ENCODE results near the gene MVK. TPM values are rescaled to one million over a fixed set of nuclear protein-coding genes. Genes with fewer than 3 reads are reported as not detected.

The MVK gene
- total RNA-seq, 2 donors from 2014 or later = 11.5 to 16.0 TPM

DNA sequence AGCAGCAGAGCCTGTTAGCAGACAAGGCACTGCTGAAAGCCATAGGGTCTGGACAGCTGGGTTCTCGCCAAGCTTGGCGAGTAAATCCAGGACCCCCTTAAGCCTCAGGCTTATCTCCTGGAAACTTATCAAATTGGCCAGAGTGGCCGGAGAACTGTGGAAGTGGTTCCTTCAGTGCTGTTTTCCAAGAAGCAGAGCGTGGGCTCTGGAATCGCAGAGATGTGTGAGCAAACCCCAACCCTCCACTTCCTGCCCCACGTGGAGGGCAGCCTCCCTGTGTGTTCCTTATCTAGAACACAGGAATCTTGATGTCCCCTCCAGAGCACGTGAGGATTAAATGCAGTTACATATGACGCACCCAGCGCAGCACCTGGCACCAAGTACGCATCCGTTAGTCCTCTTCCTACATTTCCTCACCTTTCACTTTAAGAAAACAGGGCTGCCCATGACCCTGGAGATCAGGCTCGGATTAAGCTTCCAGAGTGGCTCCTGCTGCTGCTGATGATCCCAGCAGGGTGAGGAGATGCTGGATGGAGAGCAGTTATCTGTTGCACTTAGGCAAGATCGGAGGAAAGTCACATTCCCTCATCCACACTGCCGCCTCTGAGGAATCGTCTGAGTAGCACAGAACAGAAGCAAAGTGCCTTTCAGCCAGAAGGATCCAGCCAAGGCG is 35.3 kb upstream of the MVK start:
- Mint-ChIP-seq H3K4me1 (ENCODE audit: low read depth) (no peaks in the 10 kb centered on the region), H3K27me3 (ENCODE audit: low read depth) (no peaks in the 10 kb centered on the region), H3K36me3 (ENCODE audit: insufficient read depth in 2 of 2) (no peaks in the 10 kb centered on the region), H3K9me3 (no peaks in the 10 kb centered on the region), H3K27ac (no peak overlapping the region), H3K4me3 (no peak overlapping the region)
- ATAC-seq (replicated peaks in 1 of 2) (no peak), DNase-seq (no peak)

- no peaks in the 10 kb centered on the region for H3K27me3 Mint-ChIP-seq (ENCODE audit: low read depth)
- ATAC-seq (replicated peaks in 1 of 2) = no peak
- H3K4me1 Mint-ChIP-seq (ENCODE audit: low read depth) = no peaks in the 10 kb centered on the region
- no peak overlapping the region for H3K4me3 Mint-ChIP-seq
- no peak for DNase-seq
- no peaks in the 10 kb centered on the region for H3K9me3 Mint-ChIP-seq
- H3K27ac Mint-ChIP-seq = no peak overlapping the region
- no peaks in the 10 kb centered on the region for H3K36me3 Mint-ChIP-seq (ENCODE audit: insufficient read depth in 2 of 2)
Observed at GRCh38 chr12:109539508-109539907, 34.1 kb upstream of the MVK start.

DNA sequence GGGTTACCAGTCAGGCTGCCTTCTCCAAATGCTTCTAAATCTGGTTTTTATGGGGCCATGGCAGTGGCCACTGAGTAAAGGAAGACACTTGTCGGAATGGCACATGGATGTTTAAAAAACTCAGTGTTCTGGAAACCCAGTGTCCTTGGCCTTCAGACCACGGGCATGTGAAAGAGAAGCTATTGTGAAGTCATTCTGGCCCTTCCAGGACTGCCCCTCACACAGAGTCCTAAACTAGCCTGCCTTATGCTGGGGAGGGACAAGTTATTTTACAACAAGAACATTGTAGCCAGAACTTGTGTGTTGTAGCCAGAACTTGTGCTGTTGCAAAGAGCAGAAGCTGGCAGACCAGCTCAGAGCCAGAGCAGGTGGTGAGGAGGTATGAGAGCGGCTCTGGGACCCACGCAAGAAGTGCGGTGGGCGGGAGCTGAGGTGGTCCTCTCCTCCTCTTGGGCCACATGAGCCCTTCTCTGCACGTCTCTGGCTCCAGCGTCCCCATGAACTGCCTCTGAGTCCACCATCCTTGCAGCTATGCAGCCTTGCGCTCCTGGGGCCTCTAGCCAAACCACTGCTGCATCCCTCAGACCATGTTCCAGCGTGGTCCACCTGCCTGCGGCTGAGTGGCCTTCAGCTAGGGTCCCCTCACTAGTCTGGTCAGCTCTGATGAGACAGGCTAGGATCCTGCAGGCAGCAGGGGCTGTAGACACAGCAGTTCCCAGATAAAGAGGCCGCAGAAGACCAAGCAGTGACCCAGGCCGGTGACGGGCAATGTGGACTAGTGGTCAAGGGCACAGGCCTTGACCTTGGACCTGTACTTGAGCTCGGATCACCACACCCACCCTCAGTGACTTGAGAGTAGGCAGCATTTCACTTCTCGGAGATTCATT is 32.8 kb upstream of the MVK start:
- no peak for ATAC-seq (replicated peaks in 1 of 2)
- no peak overlapping the region for H3K27ac Mint-ChIP-seq
- H3K27me3 Mint-ChIP-seq (ENCODE audit: low read depth) = no peaks in the 10 kb centered on the region

DNA sequence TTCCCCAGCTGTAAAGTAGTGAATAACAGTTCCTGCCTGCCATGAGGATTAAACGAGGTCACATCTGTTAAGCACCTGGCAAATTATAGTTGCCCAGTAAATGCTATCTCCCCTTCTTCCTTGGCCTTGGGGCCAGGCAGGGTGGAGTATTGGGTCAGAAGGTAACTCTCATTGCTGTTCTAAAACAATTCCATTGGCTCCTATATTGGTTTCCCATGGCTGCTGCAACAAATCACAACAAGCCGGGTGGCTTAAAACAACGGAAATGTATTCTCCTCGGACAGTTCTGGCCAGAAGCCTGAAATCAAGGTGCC is 32.2 kb upstream of the MVK start:
- ATAC-seq (replicated peaks in 1 of 2) (no peak), DNase-seq (no peak)
- H3K4me3 Mint-ChIP-seq = no peak overlapping the region
- H3K27ac Mint-ChIP-seq = no peak overlapping the region
- no peaks in the 10 kb centered on the region for H3K27me3 Mint-ChIP-seq (ENCODE audit: low read depth)
- H3K4me1 Mint-ChIP-seq (ENCODE audit: low read depth) = peaks cover 5% of the 10 kb centered on the region
- no peaks in the 10 kb centered on the region for H3K36me3 Mint-ChIP-seq (ENCODE audit: insufficient read depth in 2 of 2)
- no peaks in the 10 kb centered on the region for H3K9me3 Mint-ChIP-seq

More for the DNA sequence above, 32.8 kb upstream of the MVK start:
- DNase-seq = no peak
- H3K4me3 Mint-ChIP-seq = no peak overlapping the region
- H3K4me1 Mint-ChIP-seq (ENCODE audit: low read depth) = peaks cover 5% of the 10 kb centered on the region
- H3K9me3 Mint-ChIP-seq = no peaks in the 10 kb centered on the region
- no peaks in the 10 kb centered on the region for H3K36me3 Mint-ChIP-seq (ENCODE audit: insufficient read depth in 2 of 2)

GRCh38 chr12:109542014-109542413 is 31.6 kb upstream of the MVK start:
- DNase-seq = no peak
- no peak for ATAC-seq (replicated peaks in 1 of 2)
- Mint-ChIP-seq H3K4me1 (ENCODE audit: low read depth) (peaks cover 5% of the 10 kb centered on the region), H3K27me3 (ENCODE audit: low read depth) (peaks cover 5% of the 10 kb centered on the region), H3K9me3 (no peaks in the 10 kb centered on the region), H3K36me3 (ENCODE audit: insufficient read depth in 2 of 2) (no peaks in the 10 kb centered on the region), H3K4me3 (no peak overlapping the region), H3K27ac (no peak overlapping the region)

GRCh38 chr12:109542876-109543275 is 30.7 kb upstream of the MVK start:
- no peak for DNase-seq
- Mint-ChIP-seq H3K4me1 (ENCODE audit: low read depth) (peaks cover 5% of the 10 kb centered on the region), H3K36me3 (ENCODE audit: insufficient read depth in 2 of 2) (no peaks in the 10 kb centered on the region), H3K9me3 (no peaks in the 10 kb centered on the region), H3K27me3 (ENCODE audit: low read depth) (peaks cover 14% of the 10 kb centered on the region), H3K4me3 (no peak overlapping the region), H3K27ac (no peak overlapping the region)
- no peak for ATAC-seq (replicated peaks in 1 of 2)

DNA sequence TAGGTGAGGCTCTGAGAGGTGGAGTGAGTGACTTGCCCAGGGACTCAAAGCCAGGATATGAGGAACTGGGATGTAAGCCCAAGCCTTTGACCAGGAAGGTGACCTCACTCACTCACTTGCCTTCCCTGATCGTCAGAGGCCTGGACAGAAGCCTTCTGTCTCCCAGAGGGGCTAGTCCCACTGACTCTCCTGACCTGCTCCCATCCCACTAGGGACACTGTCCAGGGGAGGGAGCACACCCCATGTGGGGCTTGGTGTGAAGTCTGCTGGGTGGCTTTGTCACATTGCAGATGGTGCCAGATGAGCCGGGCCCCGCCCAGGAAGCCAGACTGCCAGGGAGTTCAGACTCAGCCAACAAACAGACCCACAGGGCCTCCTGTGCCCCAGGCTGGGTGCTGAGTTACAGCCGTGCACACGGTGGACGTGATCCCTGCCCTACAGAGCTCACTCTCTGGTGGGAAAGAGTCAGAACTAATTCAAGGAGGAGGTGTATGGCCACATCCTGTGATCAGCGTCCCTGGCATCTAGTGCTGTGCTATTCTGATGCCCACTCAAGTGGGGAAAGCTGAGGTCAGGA is 28.6 kb upstream of the MVK start:
- H3K4me3 Mint-ChIP-seq = no peak overlapping the region
- ATAC-seq (replicated peaks in 1 of 2) (peak in 1 of 2 donors; percentile 50), DNase-seq (no peak)
- H3K4me1 Mint-ChIP-seq (ENCODE audit: low read depth) = peaks cover 5% of the 10 kb centered on the region
- H3K27me3 Mint-ChIP-seq (ENCODE audit: low read depth) = peaks cover 22% of the 10 kb centered on the region
- no peaks in the 10 kb centered on the region for H3K9me3 Mint-ChIP-seq
- H3K36me3 Mint-ChIP-seq (ENCODE audit: insufficient read depth in 2 of 2) = no peaks in the 10 kb centered on the region
- H3K27ac Mint-ChIP-seq = peak overlapping the region; percentile 38

DNA sequence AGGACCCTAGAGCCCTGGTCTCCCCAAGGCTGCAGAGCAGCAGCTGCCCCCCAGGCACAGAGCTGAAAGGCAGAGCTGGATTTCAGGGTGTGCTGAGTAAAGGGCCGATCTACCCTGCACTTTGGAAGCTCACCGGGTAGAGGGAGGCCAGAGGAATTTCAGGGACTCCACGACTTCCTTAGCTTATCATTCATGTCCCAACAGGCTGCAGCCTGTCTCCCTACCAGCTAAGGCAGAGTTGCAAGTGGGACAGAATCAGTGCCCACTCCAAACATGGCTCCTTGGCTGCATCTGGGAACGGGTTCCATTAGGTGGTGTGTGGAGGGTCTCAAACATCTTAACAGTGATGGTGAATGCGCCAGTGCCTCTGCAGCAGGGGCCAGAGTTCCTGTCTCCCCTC is 27.8 kb upstream of the MVK start:
- no peak for DNase-seq
- Mint-ChIP-seq H3K4me1 (ENCODE audit: low read depth) (peaks cover 5% of the 10 kb centered on the region), H3K9me3 (no peaks in the 10 kb centered on the region), H3K4me3 (no peak overlapping the region), H3K27me3 (ENCODE audit: low read depth) (peaks cover 22% of the 10 kb centered on the region), H3K27ac (no peak overlapping the region), H3K36me3 (ENCODE audit: insufficient read depth in 2 of 2) (no peaks in the 10 kb centered on the region)
- ATAC-seq (replicated peaks in 1 of 2) = no peak

DNA sequence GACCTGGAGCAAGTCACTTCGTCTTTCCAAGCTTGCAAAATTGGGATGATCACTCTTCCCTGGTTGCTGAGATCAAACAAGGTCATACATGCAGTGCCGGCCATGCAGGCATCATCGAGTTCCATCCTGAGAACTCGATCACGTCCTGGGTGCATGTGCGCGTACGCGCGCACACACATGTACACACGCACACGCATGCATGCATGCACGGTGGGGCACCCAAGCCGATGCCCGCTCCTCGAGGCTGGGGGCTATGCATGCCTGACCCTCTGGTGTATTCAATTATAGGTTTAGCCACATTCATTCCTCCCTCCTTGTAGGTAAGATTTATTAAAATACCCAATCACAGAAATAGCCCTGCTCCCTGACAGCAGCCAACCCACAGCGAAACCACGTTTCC is 26.3 kb upstream of the MVK start:
- H3K36me3 Mint-ChIP-seq (ENCODE audit: insufficient read depth in 2 of 2) = no peaks in the 10 kb centered on the region
- ATAC-seq (replicated peaks in 1 of 2) (no peak), DNase-seq (no peak)
- peaks cover 5% of the 10 kb centered on the region for H3K4me1 Mint-ChIP-seq (ENCODE audit: low read depth)
- no peak overlapping the region for H3K27ac Mint-ChIP-seq
- no peaks in the 10 kb centered on the region for H3K9me3 Mint-ChIP-seq
- H3K27me3 Mint-ChIP-seq (ENCODE audit: low read depth) = peaks cover 22% of the 10 kb centered on the region
- H3K4me3 Mint-ChIP-seq = no peak overlapping the region

DNA sequence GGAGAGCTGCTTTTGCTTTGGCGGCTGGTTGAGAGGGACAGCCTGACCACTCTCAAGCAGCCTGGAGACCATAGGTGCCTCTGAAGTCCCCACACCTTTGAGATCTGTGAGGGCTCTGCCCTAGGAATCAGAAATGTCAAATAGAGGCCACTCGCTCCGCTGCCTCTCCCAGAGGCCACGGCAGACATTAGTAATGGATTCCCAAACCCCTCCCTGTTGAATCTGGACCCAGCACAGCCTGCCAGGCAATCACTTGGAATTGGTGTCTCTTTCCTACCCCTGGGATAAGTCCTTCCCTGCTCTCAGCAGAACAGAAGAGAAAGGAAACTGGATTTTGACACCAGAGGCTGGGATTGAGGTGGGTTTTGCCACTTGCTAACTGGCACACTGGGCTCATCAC is 25.3 kb upstream of the MVK start:
- DNase-seq = no peak
- Mint-ChIP-seq H3K9me3 (no peaks in the 10 kb centered on the region), H3K27me3 (ENCODE audit: low read depth) (peaks cover 22% of the 10 kb centered on the region), H3K4me3 (no peak overlapping the region), H3K27ac (no peak overlapping the region), H3K4me1 (ENCODE audit: low read depth) (peaks cover 5% of the 10 kb centered on the region), H3K36me3 (ENCODE audit: insufficient read depth in 2 of 2) (no peaks in the 10 kb centered on the region)
- no peak for ATAC-seq (replicated peaks in 1 of 2)

- peaks cover 3% of the 10 kb centered on the region for H3K4me1 Mint-ChIP-seq (ENCODE audit: low read depth)
- ATAC-seq (replicated peaks in 1 of 2) (no peak), DNase-seq (no peak)
- H3K27me3 Mint-ChIP-seq (ENCODE audit: low read depth) = peaks cover 22% of the 10 kb centered on the region
- no peak overlapping the region for H3K4me3 Mint-ChIP-seq
- no peaks in the 10 kb centered on the region for H3K9me3 Mint-ChIP-seq
- no peaks in the 10 kb centered on the region for H3K36me3 Mint-ChIP-seq (ENCODE audit: insufficient read depth in 2 of 2)
- no peak overlapping the region for H3K27ac Mint-ChIP-seq
Observed at GRCh38 chr12:109549613-109550270, 23.9 kb upstream of the MVK start.

- Mint-ChIP-seq H3K4me3 (no peak overlapping the region), H3K36me3 (ENCODE audit: insufficient read depth in 2 of 2) (no peaks in the 10 kb centered on the region), H3K9me3 (no peaks in the 10 kb centered on the region), H3K27ac (no peak overlapping the region), H3K27me3 (ENCODE audit: low read depth) (peaks cover 22% of the 10 kb centered on the region), H3K4me1 (ENCODE audit: low read depth) (no peaks in the 10 kb centered on the region)
- DNase-seq = no peak
- no peak for ATAC-seq (replicated peaks in 1 of 2)
Observed at GRCh38 chr12:109550281-109550680, 23.3 kb upstream of the MVK start.

DNA sequence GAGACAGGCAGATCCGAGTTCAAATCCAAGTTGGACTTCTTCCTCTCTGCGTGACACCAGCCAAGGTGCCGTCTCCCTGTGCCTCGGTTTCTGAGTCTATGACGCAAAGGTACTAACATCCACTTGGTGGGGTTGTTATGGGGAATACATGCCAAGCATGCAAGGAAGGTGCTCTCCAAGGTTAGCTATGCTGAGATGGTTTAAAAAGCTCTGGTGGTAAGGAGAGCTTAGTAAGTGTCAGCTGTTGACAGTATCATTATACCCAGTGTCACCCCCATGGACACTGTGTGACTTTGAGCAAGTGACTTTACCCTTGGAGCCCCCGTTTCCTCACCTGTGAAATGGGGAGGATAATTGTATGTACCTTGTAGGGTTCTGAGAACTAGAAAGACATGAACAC is 22.5 kb upstream of the MVK start:
- H3K36me3 Mint-ChIP-seq (ENCODE audit: insufficient read depth in 2 of 2) = no peaks in the 10 kb centered on the region
- no peak overlapping the region for H3K4me3 Mint-ChIP-seq
- H3K9me3 Mint-ChIP-seq = no peaks in the 10 kb centered on the region
- peaks cover 22% of the 10 kb centered on the region for H3K27me3 Mint-ChIP-seq (ENCODE audit: low read depth)
- DNase-seq (no peak), ATAC-seq (replicated peaks in 1 of 2) (no peak)
- no peak overlapping the region for H3K27ac Mint-ChIP-seq
- H3K4me1 Mint-ChIP-seq (ENCODE audit: low read depth) = no peaks in the 10 kb centered on the region
